A673 (cell line): ENCODE data around the gene THSD4. TPM values are rescaled to one million over a fixed set of nuclear protein-coding genes. Genes with fewer than 3 reads are reported as not detected.

Experiments
- BruUV-seq: library from RNA; stranded (reverse); fragments of 400-500 nt; replicated peaks from 2 replicates; lab custom pipeline; 2021; lab: Mats Ljungman, UMichigan
- CTCF ChIA-PET: fragments of 300-600 bp; sonication (Branson Sonifier 250); formaldehyde crosslinking; loops from one replicate; lab custom pipeline; 2022; ENCODE audit warnings: antibody characterized with exemption; lab: Charles Lee
- POLR2A ChIA-PET: fragments of 300-600 bp; sonication (Branson Sonifier 250); formaldehyde crosslinking; loops from one replicate; lab custom pipeline; 2022; ENCODE audit warnings: antibody characterized with exemption; ENCODE audit not compliant: low non-redundant PET; lab: Charles Lee
- DNase-seq: peaks from one replicate; pipeline ENCODE4 v3.0.0-alpha.2; 2015; ENCODE audit warnings: low spot score
- H3K27ac ChIP-seq: fragments of 200-600 bp; sonication (generic); 2 replicates; pipeline ENCODE4 v1.5.1; 2016; ENCODE audit warnings: mixed run types, low read depth, mild to moderate bottlenecking, mixed read lengths, antibody characterized with exemption, low read length; ENCODE audit not compliant: poor library complexity, severe bottlenecking
- H3K27me3 ChIP-seq: fragments of 200-600 bp; sonication (generic); replicated peaks from 2 replicates; pipeline ENCODE4 v1.6.1; 2017; ENCODE audit warnings: mixed run types, low read depth, mild to moderate bottlenecking, mixed read lengths, antibody characterized with exemption, low read length; ENCODE audit not compliant: insufficient read depth, poor library complexity
- H3K36me3 ChIP-seq: fragments of 200-600 bp; sonication (generic); 2 replicates; pipeline ENCODE4 v1.6.1; 2016; ENCODE audit warnings: mixed run types, mild to moderate bottlenecking, mixed read lengths, antibody characterized with exemption, low read length; ENCODE audit not compliant: insufficient read depth, poor library complexity, severe bottlenecking
- H3K4me1 ChIP-seq: fragments of 200-600 bp; sonication (generic); 2 replicates; pipeline ENCODE4 v1.6.1; 2017; ENCODE audit warnings: mixed run types, mild to moderate bottlenecking, mixed read lengths, antibody characterized with exemption, low read length; ENCODE audit not compliant: insufficient read depth, poor library complexity, severe bottlenecking
- H3K4me3 ChIP-seq: fragments of 200-600 bp; sonication (generic); 2 replicates; pipeline ENCODE4 v1.5.1; 2016; ENCODE audit warnings: low read depth, mixed run types, mild to moderate bottlenecking, mixed read lengths, low read length; ENCODE audit not compliant: poor library complexity, severe bottlenecking
- H3K9me3 ChIP-seq: fragments of 200-600 bp; sonication (generic); 2 replicates; pipeline ENCODE4 v1.6.1; 2016; ENCODE audit warnings: mixed run types, low read depth, mild to moderate bottlenecking, mixed read lengths, antibody characterized with exemption, low read length; ENCODE audit not compliant: poor library complexity, severe bottlenecking
- CTCF ChIP-seq: fragments of 300-800, 200-600 bp; sonication (generic); conservative IDR thresholded peaks from 2 replicates; pipeline ENCODE4 v1.5.1; 2017; ENCODE audit warnings: low read depth, mild to moderate bottlenecking, antibody characterized with exemption, low read length, moderate library complexity, mixed read lengths
- EZH2 ChIP-seq: fragments of 200-600 bp; sonication (generic); IDR thresholded peaks from 2 replicates; pipeline ENCODE4 v1.6.1; 2017; ENCODE audit warnings: borderline replicate concordance, low read depth, mild to moderate bottlenecking, mixed read lengths, antibody characterized with exemption, low read length; ENCODE audit not compliant: poor library complexity, severe bottlenecking
- intact Hi-C: fragments of 100-400 bp; cut with micrococcal nuclease; formaldehyde crosslinking; loops from one replicate; pipeline ENCODE4 v1.10.0; 2022; ENCODE audit not compliant: unreplicated experiment
- total RNA-seq: library from RNA; stranded (reverse); gene quantifications from 2 replicates; pipeline ENCODE4 v1.2.3, GENCODE V29; 2021

THSD4 gene
- total RNA-seq, 1 experiment from 2014 or later: 2.4 TPM

- Histone ChIP-seq H3K27ac (no peak overlapping the region), H3K36me3 (no peaks in the 10 kb centered on the region), H3K27me3 (no peaks in the 10 kb centered on the region), H3K9me3 (no peaks in the 10 kb centered on the region), H3K4me3 (no peak overlapping the region), H3K4me1 (no peaks in the 10 kb centered on the region)
- DNase-seq: no peak
- BruUV-seq: no TSS peak
- intact Hi-C loops: no loop called here
- TF ChIP-seq EZH2: no peak
- no peak for TF ChIP-seq CTCF
- ChIA-PET CTCF (no interaction called here), POLR2A (no interaction called here)
Measured at GRCh38 chr15:71788646-71789579, 673.6 kb downstream of the THSD4 start.

DNA sequence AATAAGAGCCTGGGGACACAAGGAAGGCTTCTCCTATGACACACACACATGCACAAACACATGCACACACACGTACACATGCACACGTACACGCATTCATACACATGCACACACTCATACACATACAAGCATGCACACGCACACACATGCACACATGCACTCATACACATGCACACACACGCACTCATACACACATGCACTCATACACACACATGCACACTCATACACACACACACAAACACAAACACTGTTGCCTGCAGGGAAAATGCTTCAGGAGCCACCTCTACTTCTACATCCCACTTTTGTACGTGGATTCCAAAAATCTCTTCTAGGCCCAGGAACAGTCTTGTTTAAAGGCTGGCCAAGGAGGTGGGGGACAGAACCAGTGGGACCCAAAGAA, 674.3 kb downstream of the THSD4 start:
- no peaks in the 10 kb centered on the region for H3K4me1 ChIP-seq
- H3K9me3 ChIP-seq: no peaks in the 10 kb centered on the region
- H3K36me3 ChIP-seq: no peaks in the 10 kb centered on the region
- H3K27ac ChIP-seq: no peak overlapping the region
- POLR2A ChIA-PET: no interaction called here
- no peak overlapping the region for H3K4me3 ChIP-seq
- no peak for DNase-seq
- intact Hi-C loops: no loop called here
- H3K27me3 ChIP-seq: no peaks in the 10 kb centered on the region
- TF ChIP-seq EZH2: no peak
- TF ChIP-seq CTCF: no peak
- CTCF ChIA-PET: no interaction called here
- no TSS peak for BruUV-seq

DNA sequence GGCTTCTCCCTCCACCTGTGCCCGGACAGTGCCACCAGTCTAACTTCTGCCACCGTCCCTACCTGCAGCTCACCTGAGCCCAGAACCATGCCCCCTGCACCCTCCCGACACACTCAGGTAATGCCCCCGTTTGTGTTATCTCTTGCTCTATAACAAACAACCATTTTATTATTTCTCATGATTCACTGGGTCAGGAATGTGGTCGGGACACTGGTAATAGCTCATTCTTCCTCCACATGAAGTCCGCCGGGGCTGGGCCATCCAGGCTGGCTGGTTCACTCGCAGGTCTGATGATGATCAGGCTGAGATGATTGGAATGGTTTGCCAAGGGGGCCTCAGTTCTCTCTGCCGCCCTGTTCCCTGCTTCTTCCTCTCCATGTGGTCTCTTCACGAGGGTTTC, 674.8 kb downstream of the THSD4 start:
- Histone ChIP-seq H3K4me3 (no peak overlapping the region), H3K27ac (no peak overlapping the region), H3K4me1 (no peaks in the 10 kb centered on the region), H3K27me3 (no peaks in the 10 kb centered on the region), H3K36me3 (no peaks in the 10 kb centered on the region), H3K9me3 (no peaks in the 10 kb centered on the region)
- POLR2A ChIA-PET: no interaction called here
- DNase-seq: no peak
- BruUV-seq: no TSS peak
- CTCF ChIA-PET: no interaction called here
- intact Hi-C loops: no loop called here
- TF ChIP-seq CTCF (no peak), EZH2 (no peak)
